ENCODE measurements around the gene HADH.

DNA sequence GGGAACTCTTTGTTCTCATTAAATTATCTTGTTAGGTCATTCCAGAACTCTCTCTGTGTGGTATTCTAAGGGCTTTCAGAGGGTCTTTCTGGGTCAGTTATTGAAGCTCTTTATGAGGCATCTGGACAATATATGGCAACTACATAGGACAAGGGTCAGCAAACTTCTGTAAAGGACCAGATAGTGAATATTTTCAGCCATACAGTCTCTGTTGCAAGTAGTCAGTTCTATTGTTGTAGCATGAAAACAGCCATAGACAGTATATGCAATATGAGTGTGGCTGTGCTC, 35.1 kb downstream of the HADH start:
- no peak for TF ChIP-seq NFIC (IDR thresholded peaks at IDR 0.05; ENCODE audit: borderline replicate concordance)
- no peak for TF ChIP-seq TAF1 (IDR thresholded peaks at IDR 0.05; ENCODE audit: borderline replicate concordance, low read depth, low read length)
- TF ChIP-seq YY1 (IDR thresholded peaks at IDR 0.05; ENCODE audit: low read depth) = no peak

All from SK-N-SH (cell line).